Urinary bladder (tissue), 4 donors: ENCODE results near the gene SECISBP2L. TPM values are rescaled to one million over a fixed set of nuclear protein-coding genes. Genes with fewer than 3 reads are reported as not detected.

Experiments used
- DNase-seq: peaks from one replicate; pipeline ENCODE4 v3.0.0-alpha.2; 2015; ENCODE audit errors: extremely low spot score
- H3K27ac ChIP-seq: one replicate; pipeline ENCODE4 v1.5.1; 2013; ENCODE audit warnings: low read depth, mild to moderate bottlenecking, moderate library complexity
- H3K36me3 ChIP-seq: one replicate; pipeline ENCODE4 v1.6.1; 2013; ENCODE audit warnings: mild to moderate bottlenecking, moderate library complexity; ENCODE audit not compliant: insufficient read depth
- H3K4me1 ChIP-seq: one replicate; pipeline ENCODE4 v1.6.1; 2013; ENCODE audit warnings: mild to moderate bottlenecking, moderate library complexity; ENCODE audit not compliant: insufficient read depth
- H3K4me3 ChIP-seq: one replicate; pipeline ENCODE4 v1.5.1; 2013; ENCODE audit warnings: low read depth, low read length
- WGBS: extraction: QIAGEN DNeasy Blood & Tissue Kit; methylation state at CpG from one replicate; pipeline ENCODE4 v1.1.7; 2013; 5-methylcytosine and 5-hydroxymethylcytosine counted together
- polyA plus RNA-seq: library from polyadenylated mRNA; stranded (reverse); fragments of 200-250 nt; gene quantifications from one replicate; pipeline ENCODE4 v1.2.3, GENCODE V29; 2013
- small RNA-seq: library from RNA; depleted of rRNA; stranded (forward); fragments of <200 nt; gene quantifications from one replicate; pipeline ENCODE3, GENCODE V24; 2014
- total RNA-seq: library from RNA; depleted of rRNA; stranded (reverse); fragments of >200 nt; gene quantifications from one replicate; pipeline ENCODE4 v1.2.3, GENCODE V29; 2014
- donor health status: healthy with polysubstance abuse.
- donor health status: healthy.

The SECISBP2L gene
- total and polyA plus RNA-seq, 2 donors, result 20.1 to 94.2 TPM

DNA sequence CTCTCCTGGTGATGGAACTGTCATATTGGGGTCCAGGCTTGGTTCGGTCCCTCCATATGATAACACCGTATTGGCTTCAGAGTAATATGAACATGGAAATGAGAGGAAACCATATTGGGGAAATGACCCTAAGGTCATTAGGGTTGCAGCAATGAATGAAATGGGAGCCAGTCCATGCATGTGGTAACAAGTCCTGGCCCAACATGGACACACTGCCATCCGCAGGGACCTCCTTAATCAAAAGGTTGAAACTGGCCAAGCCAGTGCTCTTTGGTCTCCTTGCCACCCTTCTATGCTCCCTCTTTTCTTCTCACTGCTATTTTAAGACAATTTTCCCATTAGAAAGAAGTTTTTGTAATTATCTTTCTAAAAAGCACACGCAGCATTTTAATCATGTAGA lies 90.9 kb downstream of the SECISBP2L start:
- no peaks in the 10 kb centered on the region for H3K36me3 ChIP-seq
- no peak overlapping the region for H3K27ac ChIP-seq

DNA sequence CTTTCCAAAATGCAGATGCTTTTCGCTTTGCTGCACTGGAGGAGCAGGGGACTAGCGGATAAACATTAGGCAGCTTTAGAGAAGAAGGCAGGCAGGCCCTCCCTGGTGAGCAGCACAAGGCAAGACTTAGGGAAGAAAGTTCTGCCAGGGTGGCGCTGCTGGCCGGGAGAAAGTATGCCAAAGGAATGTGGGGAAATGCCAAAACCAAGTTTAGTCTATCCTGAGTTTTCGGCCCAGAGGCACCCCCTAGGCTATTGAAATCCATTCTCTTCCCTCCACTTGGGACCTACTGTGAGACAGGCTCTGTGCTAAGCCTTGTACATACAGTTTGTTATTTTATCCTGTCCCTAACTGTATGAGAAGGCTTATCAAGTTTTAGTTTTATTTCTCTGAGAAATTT lies 91.7 kb downstream of the SECISBP2L start:
- Histone ChIP-seq H3K27ac (no peak overlapping the region), H3K36me3 (no peaks in the 10 kb centered on the region), H3K4me1 (no peaks in the 10 kb centered on the region), H3K4me3 (no peak overlapping the region)
- 57% methylated on average over 5 of the region's 5 CpGs for WGBS
- no peak for DNase-seq

More for the DNA sequence above, 90.9 kb downstream of the SECISBP2L start:
- H3K4me1 ChIP-seq, result no peaks in the 10 kb centered on the region
- H3K4me3 ChIP-seq, result no peak overlapping the region
- no peak for DNase-seq
- WGBS, result 91% methylated on average over 4 of the region's 4 CpGs

DNA sequence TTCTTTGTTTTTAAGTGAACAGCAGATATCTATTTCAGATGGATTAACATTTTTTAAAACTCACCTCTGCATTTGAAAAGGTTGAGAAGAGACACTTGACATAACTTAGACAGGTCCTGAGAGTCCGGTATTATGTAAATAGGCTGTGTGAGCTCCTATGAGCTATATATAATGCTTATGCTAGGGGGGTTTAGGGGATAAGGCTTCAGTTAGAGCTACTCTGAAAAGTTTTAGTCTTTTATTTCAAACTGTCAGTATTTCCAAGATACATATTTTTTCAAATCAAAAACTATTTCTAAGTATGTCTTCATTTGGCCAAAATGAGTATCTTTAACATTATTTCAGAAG lies 99.4 kb downstream of the SECISBP2L start:
- no peak overlapping the region for H3K27ac ChIP-seq
- no peaks in the 10 kb centered on the region for H3K36me3 ChIP-seq
- WGBS, result 85% methylated on average over 1 of the region's 1 CpG
- H3K4me3 ChIP-seq, result no peak overlapping the region
- H3K4me1 ChIP-seq, result no peaks in the 10 kb centered on the region
- DNase-seq, result no peak

DNA sequence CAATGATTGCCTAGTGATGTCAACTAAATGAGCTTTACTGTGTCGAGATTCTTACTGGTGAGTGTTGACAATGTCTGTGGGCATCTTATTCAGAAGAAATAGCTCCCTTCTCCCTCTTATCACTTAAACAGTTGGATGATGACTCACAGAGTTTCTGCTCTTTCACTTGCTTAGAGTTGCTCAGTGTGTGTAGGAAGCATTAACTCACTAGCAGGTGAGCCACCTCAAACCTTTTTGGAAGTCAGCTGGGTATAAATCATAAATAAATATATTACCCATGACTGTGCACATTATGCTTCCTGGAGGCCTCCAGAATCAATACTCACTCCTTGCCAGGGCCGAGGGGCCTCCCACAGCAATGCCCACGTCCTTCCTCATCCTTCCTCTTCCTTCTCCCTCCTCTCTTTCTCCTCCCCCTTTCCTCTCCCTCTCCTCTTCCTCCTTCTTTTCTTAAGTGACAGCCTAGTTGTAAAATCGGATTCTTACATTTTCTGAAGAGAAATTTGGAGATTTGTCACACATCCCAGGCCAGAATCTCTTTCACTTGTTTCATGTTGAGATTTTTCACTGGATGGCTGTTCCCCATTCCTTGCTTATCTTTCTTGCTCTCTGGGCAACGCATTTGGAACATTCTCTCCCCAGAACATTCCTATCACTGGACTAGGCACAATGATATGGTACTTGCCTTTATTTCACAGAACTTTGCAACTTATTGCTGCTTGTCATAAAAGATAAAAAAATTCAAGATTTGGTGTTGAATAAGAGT lies 100.0 kb downstream of the SECISBP2L start:
- no peak for DNase-seq
- 42% methylated on average over 5 of the region's 5 CpGs for WGBS
- no peaks in the 10 kb centered on the region for H3K4me1 ChIP-seq
- peak overlapping the region; percentile 23 for H3K27ac ChIP-seq
- H3K36me3 ChIP-seq, result no peaks in the 10 kb centered on the region
- H3K4me3 ChIP-seq, result no peak overlapping the region

DNA sequence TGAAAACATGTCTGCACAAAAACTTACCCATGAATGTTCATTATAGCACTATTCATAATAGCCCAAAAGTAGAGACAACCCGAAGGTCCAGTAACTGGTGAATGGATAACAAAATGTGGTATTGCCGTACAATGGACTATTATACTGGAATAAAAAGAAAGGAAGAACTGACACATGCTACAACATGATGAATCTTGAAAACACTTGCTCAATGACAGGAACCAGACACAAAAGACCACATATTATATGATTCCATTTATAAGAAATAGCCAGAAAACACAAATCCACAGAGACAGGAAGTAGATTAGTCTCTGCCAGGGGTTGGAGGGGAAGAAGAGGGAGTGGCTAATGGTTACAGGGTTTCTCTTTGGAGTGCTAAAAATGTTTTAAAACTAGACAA lies 100.9 kb downstream of the SECISBP2L start:
- H3K36me3 ChIP-seq, result no peaks in the 10 kb centered on the region
- DNase-seq, result no peak
- no peak overlapping the region for H3K27ac ChIP-seq
- WGBS, result 93% methylated on average over 2 of the region's 2 CpGs
- H3K4me3 ChIP-seq, result no peak overlapping the region
- no peaks in the 10 kb centered on the region for H3K4me1 ChIP-seq

DNA sequence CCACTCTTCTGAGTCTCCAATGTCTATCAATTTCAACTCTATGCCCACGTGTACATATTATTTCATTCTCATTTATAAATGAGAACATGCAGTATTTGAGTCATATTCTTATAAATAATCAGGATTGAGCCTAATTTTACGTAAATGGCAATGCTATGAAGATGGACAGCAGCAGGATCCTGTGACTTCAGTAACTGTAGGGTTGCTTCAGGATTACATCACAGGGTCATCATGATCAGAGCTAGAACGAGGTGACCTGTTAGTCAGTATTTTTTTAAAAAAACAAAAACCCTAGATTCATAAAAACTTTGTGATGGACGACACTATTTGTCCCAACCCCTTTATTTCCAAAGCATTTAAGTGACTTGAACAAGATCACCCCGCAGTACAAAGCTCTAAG lies 104.3 kb downstream of the SECISBP2L start:
- no peak overlapping the region for H3K4me3 ChIP-seq
- WGBS, result 77% methylated on average over 5 of the region's 5 CpGs
- no peaks in the 10 kb centered on the region for H3K36me3 ChIP-seq
- no peaks in the 10 kb centered on the region for H3K4me1 ChIP-seq
- no peak for DNase-seq
- H3K27ac ChIP-seq, result no peak overlapping the region

DNA sequence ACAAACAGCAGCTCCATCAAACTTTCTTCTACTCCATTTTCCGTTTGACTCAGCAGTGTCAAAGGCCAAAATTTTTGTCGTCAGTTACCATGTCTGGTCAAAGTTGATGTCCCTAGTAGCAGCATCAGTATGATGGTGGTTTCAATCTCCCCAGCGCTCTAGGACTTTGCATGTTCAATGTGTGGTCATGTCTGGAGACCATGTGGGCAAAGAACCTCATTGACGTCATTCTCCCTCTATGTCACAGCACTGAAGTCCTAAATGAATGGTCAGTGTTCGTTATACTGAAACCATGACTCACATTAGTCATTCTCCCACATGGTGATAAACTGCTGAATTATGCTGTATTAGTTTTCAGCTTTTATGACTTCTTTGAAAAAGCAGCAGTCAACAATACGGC lies 105.7 kb downstream of the SECISBP2L start:
- 89% methylated on average over 6 of the region's 6 CpGs for WGBS
- no peaks in the 10 kb centered on the region for H3K4me1 ChIP-seq
- DNase-seq, result no peak
- no peaks in the 10 kb centered on the region for H3K36me3 ChIP-seq
- no peak overlapping the region for H3K27ac ChIP-seq
- no peak overlapping the region for H3K4me3 ChIP-seq

DNA sequence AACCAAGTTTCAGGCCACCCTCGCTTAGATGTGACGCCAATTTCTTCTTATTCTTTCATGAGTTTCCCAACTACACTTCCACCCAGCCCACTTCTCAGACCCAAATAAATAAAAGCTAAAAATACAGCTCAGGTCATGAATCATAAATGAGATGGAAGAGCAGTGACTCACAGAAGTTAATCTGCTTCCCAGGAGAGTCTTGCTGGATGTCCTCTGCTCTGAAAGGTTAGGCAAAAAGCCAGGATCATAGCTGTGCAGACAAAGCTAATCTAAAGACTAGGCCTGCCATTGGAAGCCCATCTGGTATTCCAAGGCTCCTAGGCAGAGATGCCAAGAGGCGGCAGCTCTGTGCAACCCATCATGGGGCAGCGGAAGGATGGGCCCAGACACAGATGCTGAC lies 106.6 kb downstream of the SECISBP2L start:
- Histone ChIP-seq H3K4me3 (no peak overlapping the region), H3K4me1 (no peaks in the 10 kb centered on the region), H3K36me3 (no peaks in the 10 kb centered on the region), H3K27ac (no peak overlapping the region)
- 88% methylated on average over 4 of the region's 4 CpGs for WGBS
- no peak for DNase-seq

Small RNA genes lying within 50 kb of the gene (small RNA-seq; reads per million reads assigned to genes)
- gene RF00019, result not detected

Other genes starting within 250 kb of the SECISBP2L start
- gene CEP152, start 235.4 kb downstream of the SECISBP2L start, total RNA-seq, result 17.7 TPM
- 1.3 TPM for gene CEP152, start 235.4 kb downstream of the SECISBP2L start, polyA plus RNA-seq
- gene EID1, start 168.3 kb downstream of the SECISBP2L start, total RNA-seq, result 260 TPM
- gene EID1, start 168.3 kb downstream of the SECISBP2L start, polyA plus RNA-seq, result 241 TPM
- gene SHC4, start 82.5 kb downstream of the SECISBP2L start, total RNA-seq, result 8.8 TPM
- gene SHC4, start 82.5 kb downstream of the SECISBP2L start, polyA plus RNA-seq, result 0.68 TPM
- 139 TPM for gene COPS2, start 109.2 kb upstream of the SECISBP2L start, total RNA-seq
- gene COPS2, start 109.2 kb upstream of the SECISBP2L start, polyA plus RNA-seq, result 59.1 TPM
- gene GALK2, start 123.8 kb upstream of the SECISBP2L start, total RNA-seq, result 49.8 TPM
- gene GALK2, start 123.8 kb upstream of the SECISBP2L start, polyA plus RNA-seq, result 22.2 TPM